Right lobe of liver (tissue), 6 donors: ENCODE data around the gene MCF2L2. TPM values are rescaled to one million over a fixed set of nuclear protein-coding genes. Genes with fewer than 3 reads are reported as not detected.

Source experiments
- ATAC-seq, 4 donors: fragments of 200-7000 bp; cut with Tn5 transposase; one replicate each; pipeline ENCODE4 v1.9.1; 2020; ENCODE audit warnings: mild to moderate bottlenecking in 4 of 4, moderate library complexity in 4 of 4
- DNase-seq, 3 donors: peaks; one replicate each; pipeline ENCODE4 v3.0.0-alpha.2; 2020
- H3K27ac ChIP-seq, 3 donors: fragments of 200-600 bp; one replicate each; pipeline ENCODE4 v1.8.0; 2022
- H3K27me3 ChIP-seq, 2 donors: fragments of 200-600 bp; one replicate each; pipeline ENCODE4 v1.8.0; 2022
- H3K36me3 ChIP-seq, 4 donors: fragments of 200-600 bp; sonication (generic) in 1 of 4; one replicate each; pipeline versions ENCODE4 v1.5.1 to v1.8.0; 2017 to 2022; ENCODE audit warnings: control low read depth in 1 of 4
- H3K4me1 ChIP-seq, 4 donors: fragments of 200-600 bp; sonication (generic) in 1 of 4; one replicate each; pipeline versions ENCODE4 v1.5.1 to v1.8.0; 2017 to 2022; ENCODE audit warnings: control low read depth in 1 of 4
- H3K4me3 ChIP-seq, 3 donors: fragments of 200-600 bp; one replicate each; pipeline ENCODE4 v1.8.0; 2022
- H3K9me3 ChIP-seq, 4 donors: fragments of 200-600 bp; sonication (generic) in 1 of 4; one replicate each; pipeline versions ENCODE4 v1.5.1 to v1.8.0; 2017 to 2022; ENCODE audit warnings: control low read depth in 1 of 4
- CTCF ChIP-seq, 4 donors: fragments of 200-600 bp in 3 of 4; fragments of 450-650 bp in 1 of 4; IDR thresholded peaks; one replicate each; pipeline versions ENCODE4 v1.5.1 to v1.8.0; 2016 to 2022; ENCODE audit warnings: antibody characterized with exemption in 4 of 4, mild to moderate bottlenecking in 2 of 4
- POLR2A ChIP-seq: fragments of 450-650 bp; IDR thresholded peaks from one replicate; pipeline ENCODE4 v1.6.1; 2017; ENCODE audit warnings: antibody characterized with exemption, mild to moderate bottlenecking
- WGBS: methylation state at CpG from one replicate; pipeline ENCODE4 v1.1.6; 2018; ENCODE audit warnings: low coverage, low lambda C conversion rate; ENCODE audit not compliant: insufficient coverage; ENCODE audit errors: missing lambda C conversion rate; 5-methylcytosine and 5-hydroxymethylcytosine counted together
- intact Hi-C, 2 donors: fragments of 100-400 bp; cut with DNase I; formaldehyde crosslinking; loops; one replicate each; pipeline versions ENCODE4 v1.11.2 to v1.14.1; 2022
- small RNA-seq, 2 experiments: library from RNA; depleted of rRNA; stranded (forward); fragments of <200 nt; gene quantifications; one replicate each; pipeline ENCODE3, GENCODE V24; 2016
- total RNA-seq, 6 experiments: library from RNA; depleted of rRNA in 2 of 6; stranded (reverse); fragments of >200 nt in 2 of 6; fragmentation: NEBNext Ultra II Directional in 3 of 6; extraction: Animal tissue kit (Norgen Biotek cat#: 25700) in 3 of 6; gene quantifications; one replicate each; pipeline versions ENCODE4 v1.1.0 to v1.2.4, GENCODE V29; 2016 to 2023
- donor health status: DM: no; HTN: yes; CAD: no.
- donor health status: DM: no; HTN: no; CAD: no.
- donor health status: DM: no; HTN: no; CAD: no.
- donor health status: DM: no; HTN: yes; CAD: no.
- donor health status: DM: no; HTN: yes; CAD: no.

MCF2L2 gene
- total RNA-seq, 6 experiments from 2014 or later, result 0.07 to 0.19 (median 0.17) TPM; not detected in 1

GRCh38 chr3:183131186-183131725 is 297.2 kb downstream of the MCF2L2 start:
- H3K36me3 ChIP-seq, result no peaks in the 10 kb centered on the region
- intact Hi-C loops, result no loop called here
- no peak overlapping the region for H3K27ac ChIP-seq
- 40% methylated on average over 3 of the region's 4 CpGs for WGBS
- peaks cover 0 to 4% (median 0%) of the 10 kb centered on the region in 4 donors for H3K9me3 ChIP-seq
- TF ChIP-seq POLR2A (no peak), CTCF (IDR thresholded peaks at IDR 0.05) (no peak)
- no peaks in the 10 kb centered on the region for H3K4me1 ChIP-seq
- no peaks in the 10 kb centered on the region for H3K27me3 ChIP-seq
- ATAC-seq (no peak), DNase-seq (no peak)
- H3K4me3 ChIP-seq, result no peak overlapping the region

GRCh38 chr3:183129243-183129642 is 299.2 kb downstream of the MCF2L2 start:
- H3K36me3 ChIP-seq, result no peaks in the 10 kb centered on the region
- H3K4me3 ChIP-seq, result no peak overlapping the region
- 63% methylated on average over 1 of the region's 1 CpG for WGBS
- no peak for TF ChIP-seq CTCF (IDR thresholded peaks at IDR 0.05)
- TF ChIP-seq POLR2A, result no peak
- peaks cover 0 to 4% (median 0%) of the 10 kb centered on the region in 4 donors for H3K9me3 ChIP-seq
- DNase-seq, result no peak
- no peaks in the 10 kb centered on the region for H3K27me3 ChIP-seq
- ATAC-seq, result no peak
- no peaks in the 10 kb centered on the region for H3K4me1 ChIP-seq
- H3K27ac ChIP-seq, result no peak overlapping the region
- intact Hi-C loops, result loop anchor here in 1 of 2 donors (10.0 kb wide), 1 partner anchor 56 kb away; no protein-coding TSS in a partner anchor

GRCh38 chr3:183128709-183129108 is 299.7 kb downstream of the MCF2L2 start:
- ATAC-seq (no peak), DNase-seq (no peak)
- H3K27ac ChIP-seq, result no peak overlapping the region
- H3K36me3 ChIP-seq, result no peaks in the 10 kb centered on the region
- H3K4me1 ChIP-seq, result no peaks in the 10 kb centered on the region
- no peak overlapping the region for H3K4me3 ChIP-seq
- intact Hi-C loops, result loop anchor here in 1 of 2 donors (10.0 kb wide), 1 partner anchor 56 kb away; no protein-coding TSS in a partner anchor
- no peaks in the 10 kb centered on the region for H3K27me3 ChIP-seq
- H3K9me3 ChIP-seq, result peaks cover 0 to 4% (median 0%) of the 10 kb centered on the region in 4 donors
- 82% methylated on average over 2 of the region's 3 CpGs for WGBS
- no peak for TF ChIP-seq CTCF (IDR thresholded peaks at IDR 0.05)
- TF ChIP-seq POLR2A, result no peak

Small RNA genes within 50 kb of the gene (small RNA-seq; reads per million reads assigned to genes)
- gene RF00092 (0 reads per million in 2 experiments), gene RF00394 (0 reads per million in 2 experiments), gene RF01241 (0 reads per million in 2 experiments), gene RNA5SP151 (0 reads per million in 2 experiments), gene SNORA63D (6.5 to 9.3 reads per million in 2 experiments)

Other genes starting within 250 kb of the MCF2L2 start
- 10 to 100 TPM in 2 of 6 experiments, 1 to 10 TPM in 2, under 1 TPM in 2; 0.27 to 12.5 (median 5.5) TPM for gene B3GNT5, start 175.4 kb downstream of the MCF2L2 start, total RNA-seq
- gene KLHL6, start 127.1 kb upstream of the MCF2L2 start, total RNA-seq, result 1 to 10 TPM in 4 of 6 experiments, under 1 TPM in 2; 0.59 to 2.7 (median 1.6) TPM
- gene KLHL24, start 207.0 kb upstream of the MCF2L2 start, total RNA-seq, result 10 to 100 TPM; 26.3 to 43.9 (median 32.0) TPM